Panc1 (cell line): ENCODE measurements around the gene PRSS33.

Experiments
- POLR2AphosphoS5 ChIP-seq: IDR thresholded peaks from 2 replicates; pipeline ENCODE4 v1.6.1; 2012; ENCODE audit warnings: mild to moderate bottlenecking, low read depth, low read length, moderate library complexity
- TF ChIP-seq, protein P1 (sequence below): fragments of 450-650 bp; IDR thresholded peaks from 2 replicates; pipeline ENCODE4 v1.5.1; 2017; ENCODE audit warnings: mild to moderate bottlenecking

GRCh38 chr16:2761886-2762583 lies 25.3 kb downstream of the PRSS33 start:
- TF ChIP-seq, protein P1, sequence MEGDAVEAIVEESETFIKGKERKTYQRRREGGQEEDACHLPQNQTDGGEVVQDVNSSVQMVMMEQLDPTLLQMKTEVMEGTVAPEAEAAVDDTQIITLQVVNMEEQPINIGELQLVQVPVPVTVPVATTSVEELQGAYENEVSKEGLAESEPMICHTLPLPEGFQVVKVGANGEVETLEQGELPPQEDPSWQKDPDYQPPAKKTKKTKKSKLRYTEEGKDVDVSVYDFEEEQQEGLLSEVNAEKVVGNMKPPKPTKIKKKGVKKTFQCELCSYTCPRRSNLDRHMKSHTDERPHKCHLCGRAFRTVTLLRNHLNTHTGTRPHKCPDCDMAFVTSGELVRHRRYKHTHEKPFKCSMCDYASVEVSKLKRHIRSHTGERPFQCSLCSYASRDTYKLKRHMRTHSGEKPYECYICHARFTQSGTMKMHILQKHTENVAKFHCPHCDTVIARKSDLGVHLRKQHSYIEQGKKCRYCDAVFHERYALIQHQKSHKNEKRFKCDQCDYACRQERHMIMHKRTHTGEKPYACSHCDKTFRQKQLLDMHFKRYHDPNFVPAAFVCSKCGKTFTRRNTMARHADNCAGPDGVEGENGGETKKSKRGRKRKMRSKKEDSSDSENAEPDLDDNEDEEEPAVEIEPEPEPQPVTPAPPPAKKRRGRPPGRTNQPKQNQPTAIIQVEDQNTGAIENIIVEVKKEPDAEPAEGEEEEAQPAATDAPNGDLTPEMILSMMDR, result no peak
- no peak for TF ChIP-seq POLR2AphosphoS5
